HL-60 (cell line): Measurements from ENCODE around the gene FHL5.

Experiments
- GABPA ChIP-seq: IDR thresholded peaks from 2 replicates; pipeline ENCODE4 v1.6.1; 2012; ENCODE audit warnings: low read depth
- TF ChIP-seq, protein P1 (sequence below): IDR thresholded peaks from one replicate; pipeline ENCODE4 v1.5.1; 2011; ENCODE audit warnings: low read length, control low read depth, inconsistent platforms; ENCODE audit not compliant: insufficient read depth
- TF ChIP-seq, protein P2 (sequence below): IDR thresholded peaks from 2 replicates; pipeline ENCODE4 v1.6.1; 2012; ENCODE audit warnings: low read depth; ENCODE audit not compliant: insufficient replicate concordance

DNA sequence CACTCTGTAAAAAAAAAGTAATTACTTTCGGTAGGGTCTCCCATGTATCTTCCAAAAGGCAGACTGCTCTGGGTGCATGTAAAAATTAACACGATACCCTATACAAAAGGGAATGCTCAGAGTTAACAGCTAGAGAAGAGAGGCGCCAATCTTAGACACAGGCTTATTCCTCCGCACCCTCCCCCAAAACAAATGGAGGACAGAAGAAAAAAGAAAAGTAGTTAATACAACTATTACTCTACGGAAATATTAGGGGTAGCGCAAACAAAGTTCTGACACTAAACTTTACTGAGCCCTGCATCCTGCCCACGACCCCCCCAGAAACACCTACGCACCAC lies 41.7 kb upstream of the FHL5 start:
- TF ChIP-seq, protein P1, sequence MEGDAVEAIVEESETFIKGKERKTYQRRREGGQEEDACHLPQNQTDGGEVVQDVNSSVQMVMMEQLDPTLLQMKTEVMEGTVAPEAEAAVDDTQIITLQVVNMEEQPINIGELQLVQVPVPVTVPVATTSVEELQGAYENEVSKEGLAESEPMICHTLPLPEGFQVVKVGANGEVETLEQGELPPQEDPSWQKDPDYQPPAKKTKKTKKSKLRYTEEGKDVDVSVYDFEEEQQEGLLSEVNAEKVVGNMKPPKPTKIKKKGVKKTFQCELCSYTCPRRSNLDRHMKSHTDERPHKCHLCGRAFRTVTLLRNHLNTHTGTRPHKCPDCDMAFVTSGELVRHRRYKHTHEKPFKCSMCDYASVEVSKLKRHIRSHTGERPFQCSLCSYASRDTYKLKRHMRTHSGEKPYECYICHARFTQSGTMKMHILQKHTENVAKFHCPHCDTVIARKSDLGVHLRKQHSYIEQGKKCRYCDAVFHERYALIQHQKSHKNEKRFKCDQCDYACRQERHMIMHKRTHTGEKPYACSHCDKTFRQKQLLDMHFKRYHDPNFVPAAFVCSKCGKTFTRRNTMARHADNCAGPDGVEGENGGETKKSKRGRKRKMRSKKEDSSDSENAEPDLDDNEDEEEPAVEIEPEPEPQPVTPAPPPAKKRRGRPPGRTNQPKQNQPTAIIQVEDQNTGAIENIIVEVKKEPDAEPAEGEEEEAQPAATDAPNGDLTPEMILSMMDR: no peak
- TF ChIP-seq, protein P2, sequence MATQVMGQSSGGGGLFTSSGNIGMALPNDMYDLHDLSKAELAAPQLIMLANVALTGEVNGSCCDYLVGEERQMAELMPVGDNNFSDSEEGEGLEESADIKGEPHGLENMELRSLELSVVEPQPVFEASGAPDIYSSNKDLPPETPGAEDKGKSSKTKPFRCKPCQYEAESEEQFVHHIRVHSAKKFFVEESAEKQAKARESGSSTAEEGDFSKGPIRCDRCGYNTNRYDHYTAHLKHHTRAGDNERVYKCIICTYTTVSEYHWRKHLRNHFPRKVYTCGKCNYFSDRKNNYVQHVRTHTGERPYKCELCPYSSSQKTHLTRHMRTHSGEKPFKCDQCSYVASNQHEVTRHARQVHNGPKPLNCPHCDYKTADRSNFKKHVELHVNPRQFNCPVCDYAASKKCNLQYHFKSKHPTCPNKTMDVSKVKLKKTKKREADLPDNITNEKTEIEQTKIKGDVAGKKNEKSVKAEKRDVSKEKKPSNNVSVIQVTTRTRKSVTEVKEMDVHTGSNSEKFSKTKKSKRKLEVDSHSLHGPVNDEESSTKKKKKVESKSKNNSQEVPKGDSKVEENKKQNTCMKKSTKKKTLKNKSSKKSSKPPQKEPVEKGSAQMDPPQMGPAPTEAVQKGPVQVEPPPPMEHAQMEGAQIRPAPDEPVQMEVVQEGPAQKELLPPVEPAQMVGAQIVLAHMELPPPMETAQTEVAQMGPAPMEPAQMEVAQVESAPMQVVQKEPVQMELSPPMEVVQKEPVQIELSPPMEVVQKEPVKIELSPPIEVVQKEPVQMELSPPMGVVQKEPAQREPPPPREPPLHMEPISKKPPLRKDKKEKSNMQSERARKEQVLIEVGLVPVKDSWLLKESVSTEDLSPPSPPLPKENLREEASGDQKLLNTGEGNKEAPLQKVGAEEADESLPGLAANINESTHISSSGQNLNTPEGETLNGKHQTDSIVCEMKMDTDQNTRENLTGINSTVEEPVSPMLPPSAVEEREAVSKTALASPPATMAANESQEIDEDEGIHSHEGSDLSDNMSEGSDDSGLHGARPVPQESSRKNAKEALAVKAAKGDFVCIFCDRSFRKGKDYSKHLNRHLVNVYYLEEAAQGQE: no peak
- no peak for TF ChIP-seq GABPA
